HCT116 (cell line): Measurements from ENCODE around the gene ZNF181. TPM values are rescaled to one million over a fixed set of nuclear protein-coding genes. Genes with fewer than 3 reads are reported as not detected.
A peak's percentile ranks its signal among the peaks of the same experiment; 100 is the strongest.

Experiments used
- ATAC-seq: fragments of 200-7000 bp; cut with Tn5 transposase; 2 replicates; pipeline ENCODE4 v1.9.1; 2020; ENCODE audit warnings: mild to moderate bottlenecking, moderate library complexity
- BruUV-seq: library from RNA; stranded (reverse); fragments of 400-500 nt; replicated peaks from 2 replicates; lab custom pipeline; 2021; lab: Mats Ljungman, UMichigan
- CTCF ChIA-PET: fragments of 300-600 bp; sonication (Branson Sonifier 250); formaldehyde crosslinking; loops from one replicate; lab custom pipeline; 2021; ENCODE audit warnings: antibody characterized with exemption; lab: Charles Lee
- POLR2A ChIA-PET: fragments of 300-600, 350-600 bp; sonication (Branson Sonifier 250); formaldehyde crosslinking; loops from one replicate; lab custom pipeline; 2021; ENCODE audit warnings: antibody characterized with exemption; lab: Charles Lee
- RAD21 ChIA-PET, 2 experiments: fragments of 300-600 bp; sonication (Branson Sonifier 250); formaldehyde crosslinking; loops; one replicate each; lab custom pipeline; 2023; ENCODE audit warnings: low total read pairs in 2 of 2; ENCODE audit not compliant: uncharacterized antibody in 2 of 2, unreplicated experiment in 2 of 2, low non-redundant PET in 1 of 2; lab: Charles Lee
- DNase-seq: peaks from one replicate; pipeline ENCODE4 v3.0.0-alpha.2; 2010; ENCODE audit warnings: low read depth, low spot score
- H2AFZ ChIP-seq: fragments of 200-600 bp; shearing (Covaris generic), sonication (generic); 2 replicates; pipeline ENCODE4 v1.6.1; 2017; ENCODE audit warnings: low read depth, mixed run types, mixed read lengths, antibody characterized with exemption, low read length; ENCODE audit not compliant: poor library complexity, severe bottlenecking
- H3K27ac ChIP-seq: 2 replicates; pipeline ENCODE4 v1.5.1; 2012; ENCODE audit warnings: low read depth, low read length
- H3K27me3 ChIP-seq: fragments of 200-600 bp; sonication (generic); 2 replicates; pipeline ENCODE4 v1.6.1; 2016; ENCODE audit warnings: mixed run types, low read length, mixed read lengths; ENCODE audit not compliant: insufficient read depth
- H3K36me3 ChIP-seq, 2 experiments: fragments of 200-500 bp in 1 of 2; fragments of 200-600 bp in 1 of 2; sonication (Bioruptor generic) in 1 of 2; sonication (generic) in 1 of 2; 2 replicates each; pipeline versions ENCODE4 v1.5.1 to v1.6.1; 2014 to 2016; ENCODE audit warnings: low read length in 2 of 2, inconsistent platforms in 1 of 2, mixed read lengths in 1 of 2, mixed run types in 1 of 2; ENCODE audit not compliant: insufficient read depth in 2 of 2, control insufficient read depth in 1 of 2
- H3K4me1 ChIP-seq, 2 experiments: fragments of 200-600 bp in 1 of 2; sonication (generic) in 1 of 2; 2 replicates each; pipeline versions ENCODE4 v1.5.1 to v1.6.1; 2012 to 2017; ENCODE audit warnings: low read length in 2 of 2, inconsistent platforms in 1 of 2, mild to moderate bottlenecking in 1 of 2, mixed read lengths in 1 of 2, mixed run types in 1 of 2, moderate library complexity in 1 of 2; ENCODE audit not compliant: insufficient read depth in 2 of 2, control insufficient read depth in 1 of 2
- H3K4me2 ChIP-seq: fragments of 200-600 bp; sonication (generic); 2 replicates; pipeline ENCODE4 v1.6.1; 2017; ENCODE audit warnings: mixed run types, low read length, mixed read lengths
- H3K4me3 ChIP-seq, 2 experiments: fragments of 200-600 bp in 1 of 2; sonication (generic) in 1 of 2; replicated peaks in 1 of 2; 2 replicates each; pipeline ENCODE4 v1.5.1; 2011 to 2016; ENCODE audit warnings: low read length in 2 of 2, control low read depth in 1 of 2, low read depth in 1 of 2, mild to moderate bottlenecking in 1 of 2, mixed read lengths in 1 of 2, mixed run types in 1 of 2
- H3K79me2 ChIP-seq: fragments of 200-600 bp; sonication (generic); 2 replicates; pipeline ENCODE4 v1.6.1; 2017; ENCODE audit warnings: mild to moderate bottlenecking, mixed run types, low read length, moderate library complexity, mixed read lengths; ENCODE audit not compliant: insufficient read depth
- H3K9ac ChIP-seq: fragments of 200-600 bp; sonication (generic); 2 replicates; pipeline ENCODE4 v1.6.1; 2016; ENCODE audit warnings: low read length, mixed read lengths
- H3K9me2 ChIP-seq: fragments of 200-600 bp; sonication (generic), shearing (Covaris generic); 2 replicates; pipeline ENCODE4 v1.6.1; 2017; ENCODE audit warnings: mixed run types, mild to moderate bottlenecking, moderate library complexity; ENCODE audit not compliant: insufficient read depth
- H3K9me3 ChIP-seq, 2 experiments: fragments of 200-500 bp in 1 of 2; fragments of 200-600 bp in 1 of 2; sonication (Bioruptor generic) in 1 of 2; sonication (generic) in 1 of 2; 2 replicates each; pipeline ENCODE4 v1.6.1; 2014 to 2017; ENCODE audit warnings: low read length in 2 of 2, mixed read lengths in 2 of 2, inconsistent platforms in 1 of 2, low read depth in 1 of 2, mild to moderate bottlenecking in 1 of 2, mixed run types in 1 of 2, moderate library complexity in 1 of 2; ENCODE audit not compliant: control insufficient read depth in 1 of 2, insufficient read depth in 1 of 2
- H4K20me1 ChIP-seq: fragments of 200-600 bp; sonication (generic), shearing (Covaris generic); 2 replicates; pipeline ENCODE4 v1.6.1; 2017; ENCODE audit warnings: mixed run types, mild to moderate bottlenecking, moderate library complexity; ENCODE audit not compliant: insufficient read depth
- CTCF ChIP-seq, 3 experiments: fragments of 200-600 bp in 1 of 3; sonication (generic) in 1 of 3; IDR thresholded peaks in 2 of 3; conservative IDR thresholded peaks in 1 of 3; 2 replicates each; pipeline ENCODE4 v1.5.1; 2012 to 2017; ENCODE audit warnings: low read depth in 2 of 3, low read length in 2 of 3, antibody characterized with exemption in 1 of 3, borderline replicate concordance in 1 of 3, control low read depth in 1 of 3, mild to moderate bottlenecking in 1 of 3, mixed read lengths in 1 of 3, mixed run types in 1 of 3, moderate library complexity in 1 of 3; ENCODE audit not compliant: insufficient read depth in 1 of 3
- EZH2 ChIP-seq: fragments of 200-600 bp; sonication (generic); IDR thresholded peaks from 2 replicates; pipeline ENCODE4 v1.6.1; 2017; ENCODE audit warnings: antibody characterized with exemption, mixed run types
- POLR2A ChIP-seq: IDR thresholded peaks from 2 replicates; pipeline ENCODE4 v1.7.0; 2011; ENCODE audit warnings: borderline replicate concordance; ENCODE audit not compliant: insufficient read depth, insufficient read length; ENCODE audit errors: extremely low read depth
- POLR2AphosphoS5 ChIP-seq: IDR thresholded peaks from 2 replicates; pipeline ENCODE4 v1.6.1; 2011; ENCODE audit warnings: mild to moderate bottlenecking, low read depth, low read length, moderate library complexity
- RAD21 ChIP-seq: IDR thresholded peaks from 2 replicates; pipeline ENCODE4 v1.6.1; 2012; ENCODE audit warnings: low read depth, mild to moderate bottlenecking
- REST ChIP-seq: IDR thresholded peaks from 2 replicates; pipeline ENCODE4 v1.6.1; 2012; ENCODE audit warnings: low read depth
- SIN3A ChIP-seq: IDR thresholded peaks from 2 replicates; pipeline ENCODE4 v1.6.1; 2012; ENCODE audit warnings: low read depth
- YY1 ChIP-seq: IDR thresholded peaks from 2 replicates; pipeline ENCODE4 v1.6.1; 2011; ENCODE audit warnings: low read length, low read depth, moderate library complexity, mild to moderate bottlenecking; ENCODE audit not compliant: insufficient replicate concordance; ENCODE audit errors: extremely low read depth
- ZNF274 ChIP-seq: fragments of 200-500 bp; sonication (Bioruptor generic); IDR thresholded peaks from 2 replicates; pipeline ENCODE4 v1.6.1; 2014; ENCODE audit warnings: mild to moderate bottlenecking, low read depth, low read length, inconsistent platforms
- intact Hi-C: fragments of 100-400 bp; cut with micrococcal nuclease; formaldehyde crosslinking; loops from 2 replicates; pipeline ENCODE4 v1.10.0; 2022
- total RNA-seq: library from RNA; stranded (reverse); gene quantifications from one replicate; pipeline ENCODE4 v1.2.1, GENCODE V29; 2021; ENCODE audit not compliant: unreplicated experiment

The ZNF181 gene
- total RNA-seq, 1 experiment from 2014 or later = 4.0 TPM

- Histone ChIP-seq H3K9me2 (no peaks in the 10 kb centered on the region), H3K79me2 (no peaks in the 10 kb centered on the region), H3K4me2 (peak overlapping the region; percentile 33; the same call in 1 of the 2 replicates), H4K20me1 (no peaks in the 10 kb centered on the region), H3K4me1 (no peaks in the 10 kb centered on the region), H3K27me3 (no peaks in the 10 kb centered on the region), H3K27ac (no peak overlapping the region), H3K9ac (no peak overlapping the region), H3K36me3 (no peaks in the 10 kb centered on the region), H2AFZ (peak overlapping the region; percentile 80), H3K4me3 (no peak overlapping the region), H3K9me3 (0 out of 4 replicates have a peak, but pooled peaks cover 0 to 4% of the 10 kb centered on the region in 2 experiments)
- TF ChIP-seq CTCF (IDR thresholded peaks at IDR 0.05 in 2 of 3, conservative IDR thresholded peaks at IDR 0.05 in 1 of 3; ENCODE audit: borderline replicate concordance in 1 of 3, insufficient read depth in 1 of 3, low read depth in 2 of 3, low read length in 2 of 3) (no peak), RAD21 (no peak), YY1 (no peak), POLR2A (no peak), POLR2AphosphoS5 (no peak), EZH2 (no peak)
- ChIA-PET CTCF (interaction anchor here (0.7 to 2.7 kb wide), 9 partner anchors 20 to 1283 kb away, joined by 3 to 27 read pairs (median 4); partner anchors contain the start of genes SCGB2B2, ZNF181 and ZNF302), POLR2A (no interaction called here), RAD21 (interaction anchor here in 1 of 2 experiments (1.2 kb wide), 1 partner anchor 73 kb away, joined by 3 read pairs; no protein-coding TSS in a partner anchor)
- DNase-seq = no peak
- peak; percentile 20; the same call in 1 of the 2 replicates for ATAC-seq
- intact Hi-C loops = loop anchor here (5.0 to 10.0 kb wide), 2 partner anchors 568 to 936 kb away; no protein-coding TSS in a partner anchor
- no TSS peak for BruUV-seq
Measured at GRCh38 chr19:34713262-34713637, 20.8 kb upstream of the ZNF181 start.

GRCh38 chr19:34715357-34715756 lies 18.7 kb upstream of the ZNF181 start:
- intact Hi-C loops = loop anchor here (10.0 kb wide), 1 partner anchor 571 kb away; no protein-coding TSS in a partner anchor
- H3K27ac ChIP-seq = no peak overlapping the region
- H2AFZ ChIP-seq = no peak overlapping the region
- no peaks in the 10 kb centered on the region for H3K36me3 ChIP-seq
- H3K4me1 ChIP-seq = no peaks in the 10 kb centered on the region
- no peaks in the 10 kb centered on the region; the same call in 1 of the 2 replicates for H3K27me3 ChIP-seq
- no peak overlapping the region for H3K9ac ChIP-seq
- 0 out of 4 replicates have a peak, but pooled peaks cover 0 to 4% of the 10 kb centered on the region in 2 experiments for H3K9me3 ChIP-seq
- H3K79me2 ChIP-seq = no peaks in the 10 kb centered on the region
- no peak for TF ChIP-seq POLR2A
- no peak for TF ChIP-seq SIN3A
- TF ChIP-seq ZNF274 = no peak
- TF ChIP-seq POLR2AphosphoS5 = no peak
- TF ChIP-seq REST = no peak
- DNase-seq (no peak), ATAC-seq (no peak)
- no peaks in the 10 kb centered on the region for H4K20me1 ChIP-seq
- CTCF ChIA-PET = no interaction called here
- RAD21 ChIA-PET = no interaction called here
- POLR2A ChIA-PET = no interaction called here
- H3K4me2 ChIP-seq = no peak overlapping the region
- H3K4me3 ChIP-seq = no peak overlapping the region
- H3K9me2 ChIP-seq = no peaks in the 10 kb centered on the region
- BruUV-seq = no TSS peak
